RKO (cell line): Measurements from ENCODE around the gene AP3B1.

Experiments used
- DNase-seq: peaks from one replicate; pipeline ENCODE4 v3.0.0-alpha.2; 2016; ENCODE audit warnings: low spot score

AP3B1 gene

DNA sequence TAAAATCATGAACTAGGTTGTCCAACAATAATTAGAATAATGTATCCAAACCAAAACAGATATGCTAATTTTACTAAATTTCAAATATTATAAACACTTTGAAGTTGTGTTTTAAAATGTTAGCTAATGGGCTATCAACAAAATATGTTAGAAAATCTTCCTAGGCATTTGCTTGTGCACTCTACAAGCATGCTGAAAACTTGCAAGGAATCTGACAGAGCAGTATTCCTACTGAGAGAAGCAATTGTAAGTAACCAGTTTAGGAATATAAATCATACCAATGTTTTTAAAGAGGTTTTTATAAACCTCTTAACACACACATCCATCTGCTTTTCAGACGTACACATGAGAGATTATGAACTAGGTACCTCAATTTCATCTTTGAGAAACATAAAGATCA, 289.9 kb downstream of the AP3B1 start:
- no peak for DNase-seq

DNA sequence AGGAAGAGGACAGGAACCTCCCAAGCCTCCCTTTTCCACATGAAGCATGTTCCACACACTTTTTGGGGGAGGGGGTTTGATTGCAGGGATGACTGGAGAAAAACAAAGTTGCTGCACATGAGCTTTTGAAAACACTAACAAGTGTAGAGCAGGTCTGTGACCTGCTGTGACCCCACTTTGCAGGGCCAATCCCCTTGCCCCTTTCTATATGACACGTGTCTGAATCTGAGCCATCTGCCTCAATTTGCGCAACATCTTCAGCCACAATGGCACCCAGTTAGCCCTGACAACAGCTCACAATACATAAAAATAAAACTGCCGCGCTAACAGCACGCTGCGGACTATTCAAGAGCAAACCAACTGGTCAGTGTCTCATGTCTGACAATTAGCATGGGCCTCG, 290.6 kb downstream of the AP3B1 start:
- no peak for DNase-seq

DNA sequence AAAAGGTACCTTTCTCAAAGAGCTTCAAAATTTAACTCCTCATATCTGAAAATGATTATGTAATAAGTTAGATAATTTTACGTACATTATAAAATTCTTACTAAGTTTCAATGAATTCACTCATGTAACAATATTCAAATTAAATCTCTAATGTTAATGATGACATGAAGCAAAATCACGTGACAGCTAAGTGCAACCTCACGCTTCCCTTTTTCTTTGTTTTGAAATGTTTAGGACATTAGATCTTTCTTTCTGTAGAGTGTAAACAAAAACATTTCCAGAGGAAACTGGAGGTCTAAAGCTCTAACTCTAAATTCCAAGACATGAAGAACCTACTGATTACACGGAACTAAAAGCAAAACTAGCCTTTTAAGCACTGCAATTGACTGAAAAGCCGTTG, 291.0 kb downstream of the AP3B1 start:
- DNase-seq, result no peak

DNA sequence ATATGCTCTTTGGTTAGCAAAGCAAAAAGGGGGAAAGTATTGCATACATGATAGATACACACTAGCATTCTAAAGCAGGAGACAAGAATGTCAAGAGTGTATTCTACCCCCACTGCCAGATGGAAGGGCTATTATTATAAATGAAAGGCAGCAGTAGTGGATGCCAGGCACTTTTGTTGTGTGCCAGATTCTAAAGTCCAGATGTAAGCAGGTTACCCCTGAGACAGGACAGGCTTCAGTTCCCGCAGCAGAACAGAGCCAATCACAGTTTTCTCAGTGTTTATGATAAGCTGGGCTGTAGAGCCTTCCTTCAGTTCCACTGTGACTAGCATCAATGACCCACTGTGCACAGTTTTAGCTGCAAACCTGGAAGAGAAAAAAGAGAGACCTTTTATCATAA, 291.8 kb downstream of the AP3B1 start:
- DNase-seq, result no peak

DNA sequence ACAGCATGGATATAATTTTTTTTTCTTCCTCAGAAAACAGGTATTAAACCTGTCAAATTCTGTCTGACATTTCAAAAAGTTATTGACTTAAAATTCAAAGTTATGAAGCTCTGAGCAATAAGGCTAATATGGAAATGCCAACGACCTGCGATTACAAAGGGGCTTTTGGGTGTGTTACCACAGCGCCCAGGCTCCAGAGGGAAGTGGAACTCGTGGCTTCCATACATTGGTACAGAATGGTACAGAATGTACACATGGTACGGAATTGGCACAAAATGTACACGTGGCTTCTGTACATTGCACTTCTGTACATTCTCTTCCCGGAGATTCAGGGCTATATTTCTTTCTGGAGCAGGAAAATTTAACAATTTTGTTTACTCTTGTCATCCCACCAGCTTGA, 293.3 kb downstream of the AP3B1 start:
- no peak for DNase-seq

DNA sequence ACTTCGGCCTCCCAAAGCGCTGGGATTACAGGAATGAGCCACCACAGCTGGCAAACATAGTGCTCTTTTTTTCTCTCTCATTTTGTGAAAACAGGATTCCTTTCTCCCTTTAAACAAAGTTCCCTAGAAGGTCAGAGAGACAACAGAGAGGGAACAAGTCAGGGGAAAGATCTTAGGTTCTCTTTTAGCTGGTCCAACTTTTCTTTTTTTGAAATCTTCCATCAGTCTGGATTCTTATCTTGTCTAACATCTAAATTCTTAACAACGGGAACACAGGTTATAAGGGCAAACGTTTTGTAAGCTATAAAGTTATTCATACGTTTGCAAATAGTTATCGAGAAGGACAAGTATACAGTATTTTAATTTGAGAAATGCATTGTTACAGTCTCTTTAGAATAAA, 294.3 kb downstream of the AP3B1 start:
- no peak for DNase-seq

DNA sequence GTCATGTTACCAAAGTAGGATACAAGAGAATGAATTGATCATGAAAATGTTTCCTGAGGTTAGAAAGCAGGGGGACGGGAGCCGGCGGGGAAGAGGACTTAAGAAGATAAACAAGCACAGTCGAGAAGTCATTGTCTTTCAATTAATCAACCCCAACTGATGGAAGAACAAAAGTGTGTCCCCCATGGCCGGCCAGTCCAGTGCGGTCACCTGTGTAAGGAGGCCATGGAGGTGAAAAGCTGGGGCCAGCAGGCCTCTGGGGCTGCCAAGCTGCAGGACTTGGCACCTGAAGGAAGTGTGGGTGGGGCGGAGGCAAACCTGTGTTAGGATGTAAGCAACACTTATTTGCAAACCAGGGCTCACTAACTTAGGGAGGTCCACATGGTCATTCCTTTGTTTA, 295.1 kb downstream of the AP3B1 start:
- no peak for DNase-seq

DNA sequence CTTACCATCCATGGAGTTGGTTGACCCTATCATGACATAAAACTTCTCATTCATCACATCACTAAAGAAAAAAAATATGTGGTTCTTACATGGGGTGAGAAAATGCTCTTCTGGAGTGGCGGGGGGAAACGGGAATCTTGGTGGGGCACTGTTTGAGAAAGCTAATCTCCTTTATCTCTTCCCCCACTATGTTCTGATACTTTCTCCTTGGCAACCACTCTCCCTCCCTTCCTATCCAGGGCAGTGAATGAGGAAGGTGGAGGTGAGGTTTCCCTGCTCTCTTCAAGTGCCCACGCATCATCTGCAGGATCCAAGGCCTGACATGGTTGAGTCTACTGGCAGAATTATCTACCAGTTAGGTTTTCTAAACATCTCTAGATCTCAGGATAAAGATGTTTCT, 297.6 kb downstream of the AP3B1 start:
- no peak for DNase-seq

DNA sequence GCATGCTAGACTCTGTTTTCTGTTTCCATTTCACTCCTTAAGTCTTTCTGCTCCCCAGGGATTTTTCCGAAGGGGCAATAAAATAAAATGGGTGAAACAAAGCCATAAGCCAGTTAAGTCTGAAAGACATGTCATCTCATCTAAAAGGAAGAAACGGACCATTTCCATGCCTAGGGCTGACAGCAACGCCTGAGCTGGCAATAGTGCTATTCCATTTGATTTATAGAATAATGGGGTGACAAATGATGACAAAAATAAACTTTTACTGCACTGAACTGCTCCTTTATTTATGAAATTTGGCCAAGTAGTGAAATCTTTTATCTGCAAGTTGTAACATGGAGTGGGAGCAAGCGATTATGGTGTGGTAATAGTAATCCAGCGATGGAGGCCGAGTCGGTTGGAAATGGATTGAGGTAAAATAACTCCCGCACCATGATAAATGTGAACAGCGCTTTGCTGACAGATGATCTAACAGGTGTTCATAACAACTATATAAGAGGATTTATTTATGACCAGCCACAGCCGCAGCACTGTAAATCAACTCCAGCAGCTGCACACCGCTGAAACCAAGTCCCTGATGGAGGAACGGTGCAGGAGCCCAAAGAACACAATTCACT, 298.6 kb downstream of the AP3B1 start:
- no peak for DNase-seq

DNA sequence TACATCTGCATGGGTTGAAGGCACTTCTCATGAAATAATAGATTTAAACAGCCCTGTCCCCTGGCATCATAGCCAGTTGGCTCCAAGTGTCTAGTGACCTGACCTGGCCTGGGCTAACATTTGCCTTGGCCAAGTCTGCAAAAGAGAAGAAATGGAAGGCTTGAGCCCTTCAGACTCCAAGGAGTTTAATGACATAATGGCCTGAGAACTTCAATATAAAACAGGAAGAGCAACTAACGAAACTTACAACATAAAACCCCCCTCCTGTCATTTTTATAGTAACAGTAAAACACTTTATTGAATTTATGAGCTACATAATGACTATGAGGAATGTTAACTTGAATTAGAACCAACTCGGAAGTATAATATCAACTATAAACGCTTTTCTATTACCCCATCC, 299.6 kb downstream of the AP3B1 start:
- no peak for DNase-seq

DNA sequence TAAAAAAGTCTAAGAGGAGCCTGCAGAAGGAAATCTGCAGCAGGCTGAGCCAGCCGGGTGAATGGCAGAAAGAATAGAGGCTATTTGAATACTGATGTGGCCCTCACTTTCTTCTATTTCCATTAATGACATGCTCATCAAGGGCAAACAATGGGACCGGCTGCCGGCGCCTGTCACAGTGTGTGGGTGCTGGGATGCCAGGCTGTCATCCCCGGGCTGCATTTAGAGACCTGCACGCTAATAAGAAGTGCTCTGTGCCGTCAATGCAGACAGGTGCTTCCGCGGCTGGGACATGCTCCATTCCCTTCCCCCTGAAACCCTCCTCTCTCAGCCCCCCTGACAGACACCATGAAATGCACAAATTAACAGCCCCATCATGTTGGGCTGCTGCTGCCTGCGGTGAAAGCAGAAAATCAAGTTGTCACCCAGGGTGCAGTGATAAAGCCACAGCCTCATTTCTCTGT, 300.6 kb downstream of the AP3B1 start:
- DNase-seq, result no peak

DNA sequence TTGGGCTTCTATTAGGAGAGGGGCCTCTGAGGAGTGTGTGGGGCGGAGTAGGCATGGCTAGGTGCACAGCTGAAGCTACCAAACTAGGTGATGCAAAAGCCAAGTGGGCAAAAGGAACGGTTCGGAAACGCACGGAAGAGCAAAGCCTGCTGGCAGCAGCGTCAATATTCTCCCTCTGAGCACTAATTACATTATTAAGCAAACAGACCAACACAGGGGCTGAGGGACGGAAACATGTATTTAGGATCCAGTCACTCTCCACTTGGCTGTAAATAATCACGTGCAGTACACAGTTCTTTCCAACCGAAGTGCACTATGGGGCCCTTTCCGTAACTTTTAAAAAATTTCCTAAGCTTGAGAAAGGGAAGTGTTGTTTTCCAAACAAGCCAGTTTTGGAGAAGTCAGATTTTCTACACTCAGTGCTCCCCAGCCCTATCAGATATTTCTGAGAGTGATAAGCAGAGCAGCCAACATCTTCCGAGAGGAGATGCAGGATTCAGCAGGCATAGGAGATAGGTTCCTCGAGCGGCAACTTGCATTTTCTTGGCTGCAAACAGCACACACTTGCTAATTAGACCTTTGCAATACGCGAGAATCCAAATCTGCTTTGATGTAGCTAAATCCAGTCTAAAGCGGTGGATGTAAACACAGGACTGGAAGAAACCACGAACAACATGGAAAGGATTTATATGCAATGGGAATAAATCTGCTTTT, 301.2 kb downstream of the AP3B1 start:
- DNase-seq, result no peak

DNA sequence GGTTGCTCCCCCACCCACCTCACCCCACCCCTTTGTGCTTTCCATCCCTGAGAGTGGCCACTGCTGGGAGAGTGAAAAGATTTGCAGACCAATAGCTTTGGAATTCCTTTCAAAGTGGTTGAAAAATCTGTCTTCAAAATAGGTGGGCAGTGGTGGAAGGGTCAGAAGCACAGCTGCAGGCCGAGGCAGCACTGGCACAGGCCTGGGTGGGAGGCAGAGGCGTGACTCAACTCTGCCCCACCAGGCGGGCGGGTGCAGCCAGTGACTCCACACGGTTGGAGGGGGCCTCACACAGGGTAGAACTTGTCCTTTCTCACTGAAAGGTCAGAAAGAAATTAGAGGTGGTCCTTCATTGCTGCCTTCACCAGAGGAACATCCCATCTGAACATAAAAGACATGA, 303.4 kb downstream of the AP3B1 start:
- DNase-seq, result no peak

DNA sequence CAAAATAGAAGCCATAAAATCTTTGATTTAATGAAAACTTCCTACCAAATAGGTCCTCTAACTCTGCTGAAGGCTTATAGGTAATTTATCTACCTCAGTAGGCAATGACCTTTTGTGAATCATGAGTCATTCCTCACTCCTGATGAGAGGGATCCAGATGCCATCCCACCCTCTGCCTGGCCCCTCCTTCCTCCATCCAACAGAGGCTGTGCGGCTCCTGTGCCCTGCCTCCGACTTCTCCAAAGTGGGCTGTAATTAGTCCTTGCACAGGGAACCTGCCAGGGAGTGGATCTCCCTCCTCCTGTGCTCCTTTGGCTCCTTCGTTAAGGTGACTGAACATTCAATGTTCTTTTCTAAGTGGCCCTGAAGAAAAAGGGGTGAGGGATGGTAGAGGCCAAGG, 304.5 kb downstream of the AP3B1 start:
- no peak for DNase-seq

DNA sequence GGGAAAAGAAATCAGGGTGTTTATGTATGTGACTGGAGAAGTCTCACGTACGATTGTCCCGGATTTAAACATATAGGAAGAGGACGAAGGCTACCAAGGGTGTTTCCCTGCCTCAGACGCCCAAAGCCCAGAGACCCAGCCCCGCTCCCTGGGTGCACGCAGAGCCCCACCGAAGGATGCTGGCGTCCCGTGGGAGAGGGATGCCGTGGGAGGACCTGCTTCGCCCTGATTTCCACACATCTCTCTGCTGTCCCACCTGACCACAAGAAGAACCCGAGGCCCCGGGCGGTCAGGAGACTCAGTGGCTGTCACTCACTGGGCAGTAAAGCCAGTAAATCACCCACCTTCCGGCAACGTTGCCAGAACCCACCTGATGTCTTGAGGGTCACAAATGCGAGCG, 306.5 kb downstream of the AP3B1 start:
- no peak for DNase-seq

DNA sequence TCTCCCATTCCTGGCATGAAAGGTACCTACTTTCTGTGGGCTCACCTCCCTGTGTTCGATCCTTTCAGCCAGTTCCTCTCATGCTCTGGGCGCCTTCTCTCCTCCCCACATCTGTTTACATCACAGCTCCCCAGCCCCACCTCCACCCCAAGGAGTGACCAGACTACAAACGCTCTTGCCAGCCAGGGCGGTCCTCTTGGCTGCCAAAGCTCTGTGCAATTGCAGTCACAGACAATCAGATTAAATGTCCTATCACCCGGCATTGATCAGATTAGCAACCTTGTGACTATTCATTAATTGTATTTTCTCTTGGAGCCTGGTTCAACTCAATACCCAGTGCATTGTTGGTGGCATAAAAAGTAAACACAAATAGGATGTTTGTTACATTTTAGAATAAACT, 307.2 kb downstream of the AP3B1 start:
- no peak for DNase-seq

DNA sequence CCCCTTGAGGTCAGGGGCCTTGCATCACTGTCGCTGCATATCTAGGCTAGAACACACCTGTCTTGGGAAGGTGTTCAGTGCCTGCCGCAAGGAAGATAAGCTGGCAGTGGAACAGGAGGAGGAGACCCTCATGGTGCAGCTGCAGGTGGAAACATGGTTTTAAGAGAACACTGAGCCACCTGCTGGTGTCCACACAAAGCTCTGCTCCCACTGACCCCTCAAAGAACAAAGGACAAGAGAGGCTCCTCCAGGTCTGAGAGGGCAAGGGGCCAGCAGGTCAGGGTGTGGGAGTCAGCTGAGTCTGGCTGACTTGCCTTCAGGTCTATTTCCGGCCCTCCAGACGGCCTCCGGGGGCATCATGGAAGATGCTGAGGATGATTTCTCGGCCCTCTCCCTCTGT, 308.2 kb downstream of the AP3B1 start:
- DNase-seq, result no peak

DNA sequence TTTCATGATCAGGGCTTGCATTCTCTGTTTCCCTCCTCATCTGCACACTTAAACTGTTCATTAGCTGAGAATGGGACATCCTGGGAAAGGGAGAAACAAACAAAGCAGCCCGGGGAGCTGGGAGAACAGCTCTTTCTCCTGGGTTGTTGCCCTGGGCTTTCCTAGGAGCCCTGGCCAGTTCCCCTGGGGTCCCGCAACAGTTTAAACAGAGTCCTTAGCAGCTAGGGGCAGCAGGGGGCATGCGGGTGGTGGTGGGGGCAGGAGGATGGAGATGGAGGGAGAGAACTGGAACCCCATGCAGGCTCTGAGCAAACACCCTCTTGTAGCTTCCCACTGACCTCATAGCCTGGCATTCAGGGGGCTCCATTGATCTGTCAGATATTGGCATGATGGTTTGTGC, 309.3 kb downstream of the AP3B1 start:
- DNase-seq, result no peak

DNA sequence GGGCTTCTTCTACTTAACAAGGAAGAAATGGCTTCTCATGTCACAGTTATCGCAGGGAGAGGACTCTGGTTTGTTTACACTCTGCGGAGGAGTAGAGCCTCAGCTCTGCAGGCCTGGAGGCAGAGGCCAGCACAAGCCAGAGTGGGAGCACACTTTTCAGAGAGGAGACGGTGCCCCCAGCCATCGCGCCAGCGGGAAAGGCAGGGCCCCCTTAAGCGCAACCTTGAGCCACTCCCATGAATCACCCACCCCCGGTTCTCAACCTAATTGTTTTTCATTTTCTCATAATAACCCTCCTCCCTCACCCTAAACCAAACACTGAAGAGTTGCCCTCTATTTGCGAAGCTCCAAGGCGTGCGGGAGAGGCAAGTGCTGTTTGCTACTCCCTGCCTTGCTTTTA, 309.9 kb downstream of the AP3B1 start:
- no peak for DNase-seq

DNA sequence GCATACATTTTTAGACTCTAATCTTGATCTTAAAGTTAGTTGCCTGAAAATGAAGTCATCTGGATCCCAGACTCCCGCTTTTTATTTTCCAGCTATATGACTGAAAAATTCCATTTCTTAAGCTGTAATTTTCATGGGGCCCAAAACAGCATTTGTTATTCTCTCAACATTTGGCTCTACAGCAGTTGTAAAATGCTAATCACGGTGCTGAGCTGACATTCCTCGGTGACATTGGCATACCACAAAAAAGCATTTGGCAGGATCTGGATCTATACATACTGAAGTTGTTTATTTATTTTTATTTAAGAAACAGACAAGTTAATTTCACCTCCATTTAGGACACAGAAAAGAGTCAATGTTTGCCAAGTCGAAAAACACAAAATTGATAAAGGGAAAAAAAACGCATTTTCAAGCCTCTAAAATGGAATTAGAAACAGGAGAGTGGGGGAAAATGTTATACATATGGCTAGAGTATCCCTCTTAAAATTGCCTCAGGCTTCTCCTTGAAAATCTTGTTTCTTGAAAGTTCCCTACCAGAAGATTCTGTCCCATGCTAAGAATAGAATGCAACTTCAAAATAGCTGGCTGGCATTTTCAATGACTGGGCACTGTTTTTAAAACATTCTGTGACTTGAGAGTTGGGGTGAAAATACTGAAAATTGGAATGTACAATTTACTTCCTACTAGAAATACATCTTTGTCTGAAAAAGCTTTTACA, 310.9 kb downstream of the AP3B1 start:
- no peak for DNase-seq

DNA sequence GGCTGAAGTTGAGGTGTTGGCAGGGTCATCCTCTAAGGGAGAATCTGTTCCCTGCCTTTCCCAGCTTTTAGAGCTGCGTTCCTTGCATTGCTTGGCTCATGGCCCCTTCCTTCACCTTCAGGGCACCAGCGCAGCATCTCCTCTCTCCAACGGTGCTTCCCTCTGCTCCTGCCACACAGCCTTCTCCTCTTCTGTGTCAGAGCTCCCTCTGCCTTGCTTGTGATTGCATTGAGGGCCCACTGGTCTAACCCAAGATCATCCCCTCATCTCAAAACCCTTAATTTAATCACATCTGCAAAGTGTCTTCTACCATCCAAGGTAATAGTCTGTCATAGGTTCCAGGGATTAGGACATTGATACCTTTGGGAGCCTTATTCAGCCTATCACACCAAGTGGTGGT, 312.7 kb downstream of the AP3B1 start:
- DNase-seq, result no peak

DNA sequence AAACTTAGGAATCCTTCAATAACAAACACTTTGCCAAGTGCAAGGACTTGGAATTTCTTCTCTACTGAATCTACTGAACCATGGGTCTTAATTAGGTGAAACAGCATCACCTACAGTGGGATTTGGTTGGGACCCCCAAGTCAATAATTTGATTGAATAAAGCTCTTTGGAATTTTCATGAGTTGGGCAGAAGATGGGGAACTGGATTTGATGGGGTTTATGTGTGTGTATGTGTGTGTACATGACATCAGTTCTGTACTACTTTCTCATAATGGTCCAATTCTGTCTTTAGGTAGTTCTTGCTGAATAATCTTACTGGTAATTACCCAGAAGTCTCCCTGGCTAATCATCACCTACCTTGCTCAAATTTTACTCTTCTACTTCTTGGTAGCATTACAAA, 319.9 kb downstream of the AP3B1 start:
- DNase-seq, result no peak

DNA sequence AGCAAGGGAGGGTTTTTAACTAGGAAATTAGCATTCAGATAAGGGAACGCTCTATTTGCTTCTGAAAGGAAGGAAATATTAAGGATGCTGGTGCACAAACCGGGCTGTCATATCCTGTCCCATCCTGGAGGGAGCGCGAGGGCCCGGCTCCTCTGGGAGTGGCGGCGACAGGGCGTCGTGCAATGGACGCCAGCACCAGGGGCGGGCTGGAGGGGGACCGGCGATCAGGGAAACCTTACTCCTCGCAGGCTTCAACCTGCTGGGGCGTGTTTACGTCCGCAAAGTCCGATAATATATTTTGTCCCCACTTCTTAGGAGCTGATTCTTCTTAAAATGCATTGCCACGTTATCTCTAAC, 321.3 kb downstream of the AP3B1 start:
- no peak for DNase-seq
